Activated CD4-positive, alpha-beta T cell treated with anti-CD3 and anti-CD28 coated beads, Interleukin-2, amount 50 U/mL, for 1 hour (primary cell): ENCODE results near the gene ALDH1B1.

ENCODE experiments used
- DNase-seq: peaks from one replicate; pipeline ENCODE4 v3.0.0-alpha.2; 2020

ALDH1B1 gene

GRCh38 chr9:38418366-38418765 lies 25.9 kb downstream of the ALDH1B1 start:
- DNase-seq = no peak

GRCh38 chr9:38419181-38419580 lies 26.7 kb downstream of the ALDH1B1 start:
- DNase-seq = no peak

- DNase-seq = no peak
Observed at GRCh38 chr9:38421498-38422211, 29.2 kb downstream of the ALDH1B1 start.

- no peak for DNase-seq
Observed at GRCh38 chr9:38422555-38423260, 30.2 kb downstream of the ALDH1B1 start.

- no peak for DNase-seq
Observed at GRCh38 chr9:38423273-38423972, 30.9 kb downstream of the ALDH1B1 start.

GRCh38 chr9:38423973-38424843 lies 31.7 kb downstream of the ALDH1B1 start, which contains the start of gene IGFBPL1:
Gene IGFBPL1, minus strand, starts transcription at chr9:38424454. Its CDS starts 30 bp downstream, at chr9:38424424.
- no peak for DNase-seq

GRCh38 chr9:38424918-38425317 lies 32.4 kb downstream of the ALDH1B1 start:
- DNase-seq = no peak

- DNase-seq = no peak
Observed at GRCh38 chr9:38428062-38428461, 35.6 kb downstream of the ALDH1B1 start.

- no peak for DNase-seq
Observed at GRCh38 chr9:38431116-38431515, 38.6 kb downstream of the ALDH1B1 start.

- no peak for DNase-seq
Observed at GRCh38 chr9:38432922-38433510, 40.5 kb downstream of the ALDH1B1 start.

- DNase-seq = no peak
Observed at GRCh38 chr9:38434365-38434764, 41.9 kb downstream of the ALDH1B1 start.

- DNase-seq = no peak
Observed at GRCh38 chr9:38434853-38435252, 42.4 kb downstream of the ALDH1B1 start.

GRCh38 chr9:38435521-38435920 lies 43.0 kb downstream of the ALDH1B1 start:
- no peak for DNase-seq

- DNase-seq = no peak
Observed at GRCh38 chr9:38436708-38437107, 44.2 kb downstream of the ALDH1B1 start.

GRCh38 chr9:38437193-38437823 lies 44.8 kb downstream of the ALDH1B1 start:
- DNase-seq = no peak

- no peak for DNase-seq
Observed at GRCh38 chr9:38439291-38439915, 46.9 kb downstream of the ALDH1B1 start.

- no peak for DNase-seq
Observed at GRCh38 chr9:38439916-38440301, 47.4 kb downstream of the ALDH1B1 start.

GRCh38 chr9:38440516-38440915 lies 48.0 kb downstream of the ALDH1B1 start:
- no peak for DNase-seq

- DNase-seq = no peak
Observed at GRCh38 chr9:38441347-38442085, 49.0 kb downstream of the ALDH1B1 start.

GRCh38 chr9:38442473-38443096 lies 50.1 kb downstream of the ALDH1B1 start:
- DNase-seq = no peak
